ENCODE results near the gene SLC34A3. TPM values are rescaled to one million over a fixed set of nuclear protein-coding genes. Genes with fewer than 3 reads are reported as not detected.

SLC34A3 gene
- not detected for total RNA-seq

DNA sequence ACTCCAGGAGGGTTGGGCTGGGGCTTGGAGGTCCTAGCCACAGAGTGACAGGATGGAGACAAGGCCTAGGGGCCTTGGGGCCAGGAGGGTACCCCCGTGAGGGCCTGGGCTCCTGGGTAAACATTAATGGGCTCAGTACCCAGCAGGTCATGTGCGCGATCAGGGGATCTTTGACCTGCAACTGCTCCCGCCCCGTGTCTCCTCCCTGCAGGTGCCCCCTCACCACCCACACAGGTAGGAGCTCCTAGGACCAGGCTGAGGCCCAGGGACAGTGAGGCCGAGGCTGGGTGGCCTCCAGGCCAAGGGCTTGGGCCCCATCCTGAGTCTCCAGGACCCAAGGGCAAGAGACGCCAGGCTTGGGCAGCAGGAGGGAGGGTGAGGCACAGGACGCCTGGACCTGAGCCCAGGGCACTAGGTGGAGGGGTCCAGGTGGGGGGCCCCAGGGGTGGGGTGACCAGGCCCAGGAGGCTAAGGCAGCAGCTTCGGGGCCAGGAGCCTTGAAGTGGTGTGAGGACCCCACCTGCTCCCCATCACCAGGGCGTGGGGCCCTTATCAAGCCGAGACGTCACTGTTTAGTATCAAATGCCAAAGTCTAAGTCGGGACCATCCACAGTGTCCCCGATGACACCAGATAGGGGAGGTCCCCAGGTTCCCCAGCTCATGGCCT is at the start of gene SLC34A3:
TSS of gene SLC34A3 (plus strand) at position 197 of the 667 bp plus-strand sequence. CDS start 802 bp downstream, outside the sequence.
- Histone ChIP-seq H3K27me3 (peaks cover 44% of the 10 kb centered on the region), H3K4me3 (no peak within 1 kb of the TSS), H3K9me3 (no peaks in the 10 kb centered on the region), H3K36me3 (no peaks in the 10 kb centered on the region), H3K27ac (no peak within 1 kb of the TSS), H3K9ac (ENCODE audit: low read depth in 2 of 2, low read length in 2 of 2) (no peak within 1 kb of the TSS), H3K4me1 (peaks cover 18% of the 10 kb centered on the region)
- TF ChIP-seq, protein P1, sequence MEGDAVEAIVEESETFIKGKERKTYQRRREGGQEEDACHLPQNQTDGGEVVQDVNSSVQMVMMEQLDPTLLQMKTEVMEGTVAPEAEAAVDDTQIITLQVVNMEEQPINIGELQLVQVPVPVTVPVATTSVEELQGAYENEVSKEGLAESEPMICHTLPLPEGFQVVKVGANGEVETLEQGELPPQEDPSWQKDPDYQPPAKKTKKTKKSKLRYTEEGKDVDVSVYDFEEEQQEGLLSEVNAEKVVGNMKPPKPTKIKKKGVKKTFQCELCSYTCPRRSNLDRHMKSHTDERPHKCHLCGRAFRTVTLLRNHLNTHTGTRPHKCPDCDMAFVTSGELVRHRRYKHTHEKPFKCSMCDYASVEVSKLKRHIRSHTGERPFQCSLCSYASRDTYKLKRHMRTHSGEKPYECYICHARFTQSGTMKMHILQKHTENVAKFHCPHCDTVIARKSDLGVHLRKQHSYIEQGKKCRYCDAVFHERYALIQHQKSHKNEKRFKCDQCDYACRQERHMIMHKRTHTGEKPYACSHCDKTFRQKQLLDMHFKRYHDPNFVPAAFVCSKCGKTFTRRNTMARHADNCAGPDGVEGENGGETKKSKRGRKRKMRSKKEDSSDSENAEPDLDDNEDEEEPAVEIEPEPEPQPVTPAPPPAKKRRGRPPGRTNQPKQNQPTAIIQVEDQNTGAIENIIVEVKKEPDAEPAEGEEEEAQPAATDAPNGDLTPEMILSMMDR (IDR thresholded peaks at IDR 0.05), result no peak
- no peak for DNase-seq
- intact Hi-C loops (cut with DNase I), result no loop called here

DNA sequence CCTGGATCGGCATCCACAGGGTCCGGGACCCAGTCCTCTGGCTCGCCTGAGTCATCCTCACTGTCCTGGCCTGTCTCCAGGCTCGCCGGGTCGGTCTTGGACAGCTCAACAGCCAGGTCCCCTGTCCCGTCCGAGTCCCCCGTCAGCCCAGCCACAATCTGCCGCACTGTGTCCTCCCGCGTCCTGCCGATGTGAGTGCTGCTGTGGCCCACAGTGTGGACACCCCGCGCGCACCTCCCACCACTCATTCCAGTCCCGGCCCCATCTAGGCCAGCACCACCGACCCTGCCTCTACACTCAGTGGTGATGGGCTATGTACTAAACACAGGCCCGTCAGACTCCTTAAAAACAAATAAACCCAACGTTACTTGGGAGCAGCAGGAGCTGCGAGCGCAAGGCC is 49.0 kb upstream of the SLC34A3 start:
- DNase-seq, result no peak
- H3K36me3 ChIP-seq, result peaks cover 3% of the 10 kb centered on the region
- no peaks in the 10 kb centered on the region for H3K9me3 ChIP-seq
- TF ChIP-seq, protein P1 (IDR thresholded peaks at IDR 0.05), result no peak
- H3K27ac ChIP-seq, result no peak overlapping the region
- no peak overlapping the region for H3K9ac ChIP-seq (ENCODE audit: low read depth in 2 of 2, low read length in 2 of 2)
- no peak overlapping the region for H3K4me3 ChIP-seq
- H3K27me3 ChIP-seq, result no peaks in the 10 kb centered on the region
- peaks cover 8% of the 10 kb centered on the region for H3K4me1 ChIP-seq
- intact Hi-C loops (cut with DNase I), result no loop called here

DNA sequence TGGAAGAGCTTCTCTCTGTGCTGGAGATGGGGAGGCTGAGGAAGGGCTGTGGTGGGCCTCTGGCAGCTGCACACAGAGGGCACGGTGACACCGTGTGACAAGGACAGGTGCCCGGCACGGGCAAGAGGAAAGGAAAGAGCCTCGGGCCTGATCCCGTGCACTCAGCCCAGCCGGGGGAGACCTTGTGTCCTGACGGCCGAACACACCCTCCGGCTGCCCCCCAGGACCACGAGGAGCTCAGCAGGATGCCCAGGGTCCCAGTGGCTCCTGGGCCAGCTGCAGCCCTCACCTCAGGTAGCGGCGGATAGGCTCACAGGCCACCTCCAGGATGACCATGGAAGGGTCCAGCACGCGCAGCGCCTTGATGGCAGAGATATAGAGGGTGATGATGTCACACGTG is 47.9 kb upstream of the SLC34A3 start:
- Histone ChIP-seq H3K27me3 (no peaks in the 10 kb centered on the region), H3K4me1 (peaks cover 16% of the 10 kb centered on the region), H3K27ac (no peak overlapping the region), H3K9ac (ENCODE audit: low read depth in 2 of 2, low read length in 2 of 2) (no peak overlapping the region), H3K9me3 (no peaks in the 10 kb centered on the region), H3K4me3 (no peak overlapping the region), H3K36me3 (peaks cover 3% of the 10 kb centered on the region)
- intact Hi-C loops (cut with DNase I), result no loop called here
- DNase-seq, result no peak
- TF ChIP-seq, protein P1 (IDR thresholded peaks at IDR 0.05), result no peak

- H3K27ac ChIP-seq, result no peak overlapping the region
- no peak overlapping the region for H3K4me3 ChIP-seq
- no peaks in the 10 kb centered on the region for H3K9me3 ChIP-seq
- no peak overlapping the region for H3K9ac ChIP-seq (ENCODE audit: low read depth in 2 of 2, low read length in 2 of 2)
- H3K27me3 ChIP-seq, result no peaks in the 10 kb centered on the region
- intact Hi-C loops (cut with DNase I), result no loop called here
- TF ChIP-seq, protein P1 (IDR thresholded peaks at IDR 0.05), result no peak
- DNase-seq, result no peak
- H3K4me1 ChIP-seq, result peaks cover 18% of the 10 kb centered on the region
- H3K36me3 ChIP-seq, result peaks cover 3% of the 10 kb centered on the region
These were observed 46.6 kb upstream of the SLC34A3 start for GRCh38 chr9:137183980-137184595.

GRCh38 chr9:137184881-137185660 is 45.6 kb upstream of the SLC34A3 start:
- Histone ChIP-seq H3K9ac (ENCODE audit: low read depth in 2 of 2, low read length in 2 of 2) (no peak overlapping the region), H3K27me3 (no peaks in the 10 kb centered on the region), H3K9me3 (no peaks in the 10 kb centered on the region), H3K36me3 (peaks cover 3% of the 10 kb centered on the region), H3K4me1 (peaks cover 28% of the 10 kb centered on the region), H3K4me3 (no peak overlapping the region), H3K27ac (no peak overlapping the region)
- intact Hi-C loops (cut with DNase I), result loop anchor here (5.0 kb wide), 1 partner anchor 42 kb away; the partner anchor contains the start of genes CYSRT1 and RNF224
- no peak for DNase-seq
- TF ChIP-seq, protein P1 (IDR thresholded peaks at IDR 0.05), result no peak
